ENCODE measurements around the gene EXOC4. TPM values are rescaled to one million over a fixed set of nuclear protein-coding genes. Genes with fewer than 3 reads are reported as not detected.

Gene EXOC4
- total and polyA plus RNA-seq, 2 of the 8 experiments (the other 6 are each of a cell fraction or from before 2014, with no cell fraction given), result 27.0 to 67.3 TPM

- TF ChIP-seq RFX5 (IDR thresholded peaks at IDR 0.05; ENCODE audit: borderline replicate concordance, low read depth, low read length) (no peak), SIX5 (IDR thresholded peaks at IDR 0.05; ENCODE audit: low read depth, low read length) (no peak), YY1 (IDR thresholded peaks at IDR 0.05; ENCODE audit: low read depth, low read length) (no peak), SP1 (IDR thresholded peaks at IDR 0.05; ENCODE audit: low read depth, low read length) (no peak), FOSL1 (IDR thresholded peaks at IDR 0.05; ENCODE audit: insufficient read depth, low read depth, low read length) (no peak)
Measured at GRCh38 chr7:133582766-133583523, 330.1 kb downstream of the EXOC4 start (continued).
